Effector CD8-positive, alpha-beta T cell (primary cell): ENCODE data around the gene COL7A1.

Source experiments
- DNase-seq: peaks from one replicate; lab custom pipeline; 2025; lab: John Stamatoyannopoulos, UW
- total RNA-seq, 4 experiments: gene quantifications; one replicate each; lab custom pipeline; 2026; lab: John Stamatoyannopoulos, UW

Gene COL7A1
- total RNA-seq = 3.5 to 7.2 (median 4.7) reads per million in 4 experiments

DNA sequence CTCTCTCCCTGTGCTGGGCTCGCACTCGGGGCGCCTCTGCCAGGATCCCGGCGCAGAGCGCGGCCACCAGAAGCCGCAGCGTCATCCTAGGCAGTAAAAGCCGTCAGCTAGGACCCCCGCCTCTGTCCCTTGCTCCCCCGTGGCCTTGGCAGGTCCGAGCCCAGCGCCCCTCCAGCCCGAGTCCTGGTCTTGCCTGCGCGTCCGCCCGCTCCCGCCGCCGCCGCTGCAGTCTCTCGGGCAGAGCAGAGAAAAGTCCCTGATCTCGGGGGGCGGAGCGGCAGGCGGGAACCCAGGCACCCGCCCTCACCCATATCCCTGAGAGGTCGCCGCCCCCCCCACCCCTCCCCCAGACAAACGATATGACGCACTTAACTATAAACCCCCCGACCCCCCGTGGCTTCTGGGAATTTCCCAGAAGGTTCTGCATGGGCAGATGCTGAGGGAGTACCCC, at the start of gene COL7A1:
TSS of gene COL7A1 (minus strand) at position 255 of the 451 bp plus-strand sequence. CDS start at position 85, 170 bp downstream.
- DNase-seq = peak; percentile 4

DNA sequence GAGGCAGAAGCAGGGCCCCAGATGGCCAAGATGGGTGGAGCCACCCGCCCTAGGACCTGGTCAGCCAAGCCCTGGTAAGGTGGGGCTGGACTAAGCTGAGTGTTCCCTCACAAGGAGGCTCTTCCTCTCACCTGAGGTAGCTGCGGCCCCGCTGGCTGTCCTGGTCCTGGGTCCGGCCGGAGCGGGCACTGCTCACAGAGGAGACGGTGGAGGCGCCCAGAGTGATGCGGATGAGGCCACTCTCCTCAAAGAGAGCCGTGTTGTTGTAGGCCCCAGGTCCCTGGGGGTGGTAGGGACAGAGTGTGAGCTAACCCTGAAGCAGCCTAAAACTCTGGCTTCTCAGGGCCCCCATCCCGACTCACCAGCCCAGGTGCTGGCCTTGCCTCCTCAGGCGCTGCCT, 47.5 kb upstream of the COL7A1 start:
- DNase-seq = no peak

DNA sequence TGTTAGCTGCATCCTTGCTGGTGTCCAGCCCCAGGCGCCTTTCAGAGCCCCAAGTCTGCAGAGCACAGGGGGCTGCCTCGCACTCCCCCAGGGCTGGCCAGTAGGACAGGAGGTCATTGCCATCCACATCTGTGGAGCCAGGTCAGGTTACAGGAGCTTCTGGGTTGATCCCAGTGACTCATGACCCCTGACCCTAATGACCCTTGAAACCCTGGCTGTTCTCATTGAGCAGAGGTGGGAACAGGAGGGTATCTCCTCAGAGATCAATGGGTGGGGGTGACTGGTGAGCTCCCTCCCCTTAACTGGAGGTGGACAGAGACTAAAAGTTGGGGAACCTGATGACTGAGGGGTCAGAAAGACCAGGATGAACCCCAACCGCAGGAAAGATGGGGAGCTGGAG, 46.3 kb upstream of the COL7A1 start:
- no peak for DNase-seq

- DNase-seq = no peak
These were observed 44.9 kb upstream of the COL7A1 start for GRCh38 chr3:48639944-48640606.

- DNase-seq = no peak
These were observed 42.2 kb upstream of the COL7A1 start for GRCh38 chr3:48637305-48637704.

- DNase-seq = no peak
These were observed 41.1 kb upstream of the COL7A1 start for GRCh38 chr3:48636149-48636655.

DNA sequence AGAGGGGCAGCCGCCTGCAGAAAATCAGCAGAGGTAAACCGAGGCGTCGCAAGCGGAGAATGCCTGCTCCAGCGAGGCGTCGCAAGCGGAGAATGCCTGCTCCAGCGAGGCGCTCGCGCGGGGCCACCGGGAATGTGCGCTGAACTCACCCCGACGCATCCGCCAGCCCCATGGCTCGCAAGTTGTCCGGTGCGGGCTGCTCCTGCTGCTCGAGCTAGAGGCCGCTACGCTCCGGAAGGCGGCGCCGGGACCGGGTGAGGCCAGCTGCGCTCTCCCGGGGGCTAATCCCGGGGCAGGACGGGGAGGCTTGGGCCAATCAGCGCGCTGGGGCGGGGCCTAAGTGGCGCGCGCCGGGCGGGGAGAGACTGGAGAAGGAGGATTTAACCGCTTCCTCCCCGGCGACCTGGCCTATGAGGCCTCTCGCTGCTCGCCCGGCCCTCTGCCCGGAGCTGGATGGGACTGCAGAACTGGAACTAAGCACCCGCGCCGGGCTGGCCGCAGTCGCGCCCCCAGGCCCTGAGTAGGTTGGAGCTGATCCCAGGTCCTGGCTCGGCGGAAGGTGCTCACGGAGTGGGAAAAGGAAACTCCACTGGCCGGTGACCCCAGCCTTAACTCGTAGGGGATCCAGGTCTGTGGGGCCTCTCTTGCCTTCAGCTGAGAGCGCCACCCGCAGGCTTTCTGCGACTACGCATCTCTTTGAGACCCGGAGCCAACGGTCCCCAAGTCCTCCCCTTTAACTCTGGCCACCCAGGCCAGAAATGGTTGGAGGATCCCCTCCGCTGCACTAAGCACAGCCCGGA, 40.3 kb upstream of the COL7A1 start, which contains the start of gene SLC26A6:
TSS of gene SLC26A6 (minus strand) at position 240 of the 800 bp plus-strand sequence. CDS start at position 172, 68 bp downstream.
- peak; percentile 88 for DNase-seq

DNA sequence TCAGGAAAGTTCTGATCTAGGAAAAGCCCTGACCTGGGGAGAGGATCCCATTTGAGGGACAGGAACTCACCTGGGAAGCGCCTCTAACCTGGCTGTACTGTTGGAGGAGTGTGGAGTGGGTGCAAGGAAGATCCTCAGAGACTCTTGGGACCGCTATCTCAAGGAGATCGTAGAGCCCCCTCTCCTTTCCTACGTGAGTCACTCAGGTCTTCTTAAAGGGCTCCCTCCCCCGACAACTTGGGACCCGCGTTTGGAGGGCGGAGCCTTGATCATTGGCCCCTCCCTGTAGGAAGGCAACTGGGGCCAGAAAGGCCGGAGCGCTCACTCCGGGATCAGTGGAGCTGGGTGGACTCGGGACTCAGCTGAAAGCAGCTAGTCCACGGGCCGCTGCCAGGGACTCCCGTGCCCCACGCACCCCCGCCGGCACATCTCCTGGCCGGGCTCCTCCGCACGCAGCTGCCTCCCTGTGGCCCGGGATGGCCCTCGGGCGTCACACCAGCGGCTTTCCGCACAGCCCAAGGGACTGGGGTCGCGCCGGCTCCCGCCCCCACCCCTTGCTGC, 39.6 kb upstream of the COL7A1 start:
- DNase-seq = peak; percentile 36

- no peak for DNase-seq
These were observed 38.6 kb upstream of the COL7A1 start for GRCh38 chr3:48633743-48634142.

DNA sequence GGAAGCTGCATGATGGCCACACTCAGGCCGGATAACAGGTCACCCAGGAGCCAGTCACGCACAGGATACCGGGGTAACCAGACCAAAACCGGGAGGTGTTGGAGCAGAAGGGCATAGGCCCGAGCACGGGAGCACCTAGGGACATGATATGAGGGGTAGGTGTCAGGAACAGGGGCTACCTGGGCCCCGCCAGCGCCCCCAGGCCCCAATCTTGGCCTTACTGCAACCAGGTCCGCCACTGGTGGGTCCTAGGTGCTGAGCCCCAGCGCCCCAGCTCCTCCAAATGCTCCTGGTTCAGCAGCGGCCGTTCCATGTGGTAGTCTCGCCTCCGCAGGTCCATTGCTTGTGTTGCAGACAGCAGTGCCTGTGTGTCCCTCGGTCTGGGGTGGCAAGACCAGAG, 38.1 kb upstream of the COL7A1 start:
- no peak for DNase-seq

- no peak for DNase-seq
These were observed 36.7 kb upstream of the COL7A1 start for GRCh38 chr3:48631516-48632448.

GRCh38 chr3:48630833-48631232, 35.7 kb upstream of the COL7A1 start:
- DNase-seq = no peak

DNA sequence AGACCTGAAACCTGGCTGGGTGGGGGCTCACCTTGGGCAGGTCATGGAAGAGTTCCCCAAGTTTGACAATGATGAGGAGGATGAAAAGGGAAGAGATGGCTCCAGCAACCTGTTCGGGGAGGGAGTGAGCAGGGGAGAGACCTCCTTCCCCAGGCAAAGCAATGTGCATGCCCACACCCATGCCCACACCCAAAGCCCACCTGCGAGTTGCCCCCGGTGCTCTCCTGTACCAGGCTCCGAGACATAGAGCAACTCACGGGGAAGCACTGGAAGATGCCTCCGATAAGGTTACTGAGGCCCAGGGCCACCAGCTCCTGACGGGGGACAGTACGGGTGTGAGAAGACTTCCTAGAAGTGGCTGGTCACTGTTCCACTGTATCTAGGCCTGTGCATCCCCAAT, 35.3 kb upstream of the COL7A1 start:
- no peak for DNase-seq

DNA sequence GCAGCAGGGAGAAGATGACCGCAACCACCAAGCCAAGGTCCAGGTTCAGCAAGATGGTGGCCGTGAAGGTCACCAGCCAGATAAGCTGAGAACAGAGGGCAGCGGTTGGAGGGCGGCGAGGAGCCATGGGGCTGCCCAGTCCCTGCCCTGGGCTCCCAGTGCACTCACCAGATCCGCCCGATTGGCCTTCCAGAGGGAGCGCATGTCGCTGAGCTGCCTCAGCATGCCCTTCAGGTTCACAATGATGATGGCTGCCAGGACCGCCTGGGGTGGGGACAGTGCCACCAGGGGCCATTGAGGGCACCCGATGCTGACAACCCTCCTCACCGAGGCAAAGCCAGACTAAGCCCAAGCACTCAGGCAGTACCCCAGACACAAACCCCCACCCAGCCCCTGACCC, 34.8 kb upstream of the COL7A1 start:
- DNase-seq = no peak

DNA sequence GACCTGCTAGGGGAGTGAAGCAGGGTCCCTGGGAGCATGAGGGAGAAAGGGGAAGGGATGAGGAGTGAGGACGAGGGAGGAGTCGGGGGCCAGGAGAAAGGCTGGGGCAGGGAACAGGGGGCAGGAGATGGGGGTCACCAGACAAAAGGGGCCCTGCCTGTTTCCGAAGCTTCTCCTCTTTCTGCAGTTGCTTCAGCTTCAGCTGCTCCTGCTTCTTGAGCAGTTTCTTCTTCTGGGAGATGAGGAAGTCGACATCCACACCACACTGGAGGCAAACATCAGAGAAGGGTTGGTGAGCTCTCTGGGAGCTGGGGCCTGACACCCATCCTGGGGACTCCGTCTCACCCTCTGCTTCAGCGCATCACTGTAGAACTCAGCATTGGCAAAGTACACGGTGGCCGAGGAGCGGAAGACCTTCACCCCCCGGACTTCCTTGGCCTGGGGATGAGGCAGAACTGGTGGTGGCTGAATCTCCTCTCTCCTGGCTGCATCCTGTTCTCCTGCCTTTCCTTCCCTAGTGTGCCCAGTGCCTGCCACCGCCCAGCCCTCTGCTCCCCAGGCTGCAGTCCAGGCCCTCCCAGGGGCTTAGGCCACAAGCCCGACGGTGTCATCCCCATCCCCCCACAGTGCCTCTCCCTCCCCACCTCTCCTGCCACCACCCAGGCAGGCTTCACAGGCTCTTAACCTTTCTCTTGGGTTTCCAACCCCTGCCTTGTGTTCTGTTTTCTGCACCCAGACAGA, 33.3 kb upstream of the COL7A1 start:
- no peak for DNase-seq

DNA sequence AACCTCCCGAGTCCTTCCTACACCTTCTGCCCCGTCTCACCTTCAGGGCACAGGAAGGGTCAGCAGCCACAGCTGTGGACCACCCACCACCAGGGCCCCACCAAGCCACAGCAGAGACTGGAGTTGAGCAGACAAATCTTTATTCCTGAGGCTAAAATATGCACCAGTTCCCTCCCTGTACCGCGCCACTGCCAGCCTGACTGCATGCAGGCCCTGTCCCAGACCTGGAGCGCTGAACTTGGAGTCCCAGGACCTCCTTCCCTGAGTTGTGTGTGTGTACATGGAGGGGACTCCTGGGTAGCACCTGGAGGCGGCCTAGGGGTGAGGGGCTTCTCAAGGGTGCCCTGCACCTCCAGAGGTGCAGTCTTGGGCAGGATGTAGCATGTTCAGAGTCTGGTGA, 30.5 kb upstream of the COL7A1 start:
- DNase-seq = no peak

DNA sequence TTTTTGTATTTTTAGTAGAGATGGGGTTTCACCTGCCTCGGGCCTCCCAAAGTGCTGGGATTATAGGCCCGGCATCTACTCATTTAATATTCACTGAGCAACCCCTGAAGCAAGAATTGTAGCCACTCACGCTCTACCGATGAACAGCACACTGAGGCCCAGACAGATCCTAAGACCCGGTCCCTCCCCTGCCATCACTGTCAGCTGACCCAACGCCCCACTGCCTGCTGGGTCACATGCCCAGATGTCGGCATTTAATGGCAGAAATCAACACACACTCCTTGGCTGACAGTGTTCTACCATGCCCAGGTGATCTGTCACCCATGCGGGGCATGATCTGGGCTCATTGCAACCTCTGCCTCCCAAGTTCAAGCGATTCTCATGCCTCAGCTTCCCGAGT, 29.6 kb upstream of the COL7A1 start:
- DNase-seq = no peak

DNA sequence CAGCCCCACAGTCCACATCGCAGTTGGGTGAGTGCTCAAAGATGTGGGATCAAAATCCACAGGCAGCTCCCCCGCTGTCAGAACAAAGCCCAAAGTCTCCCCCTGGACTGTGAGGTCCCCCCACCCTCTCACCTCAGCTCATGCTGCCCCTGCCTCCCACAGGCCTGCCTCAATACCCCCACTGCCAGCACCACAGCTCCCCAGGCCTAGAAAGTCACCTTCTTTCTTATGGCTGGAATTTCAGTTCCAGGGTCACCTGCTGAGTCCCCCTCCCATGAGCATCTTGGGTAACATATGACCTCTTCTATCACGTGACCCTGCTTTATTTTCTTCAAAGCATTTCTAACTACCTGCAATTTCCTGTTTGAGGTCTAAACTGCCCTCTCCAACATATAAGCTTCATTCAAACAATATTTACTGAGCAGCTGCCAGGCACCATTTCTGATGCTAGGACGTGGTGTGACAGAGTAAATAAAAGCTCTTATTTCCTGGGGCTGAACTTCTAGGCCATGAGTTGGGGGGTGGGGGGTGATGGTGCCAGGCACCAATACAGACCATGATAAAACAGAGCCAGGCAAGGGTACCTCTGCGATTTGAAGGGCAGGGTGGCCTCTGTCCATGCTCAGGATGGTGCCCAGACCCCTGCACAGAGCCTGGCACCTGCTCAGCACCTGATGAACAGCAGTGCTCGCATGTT, 28.9 kb upstream of the COL7A1 start:
- no peak for DNase-seq

- no peak for DNase-seq
These were observed 26.3 kb upstream of the COL7A1 start, which contains the start of gene TMEM89 for GRCh38 chr3:48621461-48621869. TMEM89 (minus strand) TSS chr3:48621769; CDS start chr3:48621756, 13 bp downstream.
